GM19324 (cell line): ENCODE measurements around the gene C11orf65.

Experiments
- ATAC-seq: cut with Tn5 transposase; IDR thresholded peaks from one replicate; pipeline ENCODE4 v1.9.1; 2021; ENCODE audit warnings: mild to moderate bottlenecking, moderate library complexity; ENCODE audit not compliant: unreplicated experiment, low FRiP score

The C11orf65 gene, protein sequence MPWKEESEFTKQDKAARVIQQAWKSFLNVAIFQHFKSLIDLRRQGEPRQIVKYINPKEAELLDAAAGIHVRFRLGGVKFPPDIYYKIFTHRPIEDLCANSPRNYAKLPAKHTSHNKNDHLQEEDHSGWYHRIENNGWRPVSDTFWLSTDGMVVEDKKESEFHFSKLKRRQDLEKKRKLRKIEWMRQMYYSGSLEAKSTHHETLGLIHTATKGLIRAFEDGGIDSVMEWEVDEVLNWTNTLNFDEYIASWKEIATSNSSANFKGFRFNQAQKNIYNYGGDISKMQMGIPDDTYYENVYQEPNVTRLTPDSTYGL

DNA sequence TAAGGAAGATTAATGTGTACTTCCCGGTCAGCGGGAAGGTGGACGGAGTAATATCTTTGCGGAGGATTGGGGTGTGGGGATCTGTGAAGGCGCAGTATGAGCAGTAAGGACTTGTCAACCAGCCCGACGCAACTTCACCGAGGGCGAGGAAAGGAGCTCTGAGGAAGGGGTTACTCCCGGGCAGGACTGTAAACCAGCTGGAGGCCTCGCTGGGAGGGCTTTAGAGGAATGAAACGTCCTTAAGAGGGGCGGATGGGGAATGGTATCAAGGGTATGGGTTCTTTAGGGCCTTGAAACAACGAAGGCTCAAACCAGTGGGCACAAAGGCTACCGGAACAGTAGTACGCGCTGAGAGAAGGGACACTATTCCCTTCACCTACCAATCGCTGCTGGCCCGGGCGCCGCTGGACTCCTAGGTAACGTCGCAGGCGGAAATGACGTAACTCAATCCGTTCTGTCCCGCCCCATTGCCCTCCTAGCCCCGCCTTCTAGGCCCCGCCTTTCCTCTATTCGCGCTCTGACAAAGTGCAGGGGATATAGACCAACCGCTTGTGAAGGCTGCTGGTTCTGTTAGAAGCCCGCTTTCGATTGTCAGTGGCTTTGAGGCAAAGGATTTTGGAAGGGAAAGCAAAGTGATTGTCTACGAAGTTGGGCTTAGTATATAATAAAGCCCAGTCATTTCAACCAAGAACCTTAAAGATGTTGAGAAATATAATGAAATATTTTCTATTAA lies at the start of gene C11orf65:
Gene C11orf65 (minus strand): TSS at position 439 of the 733 bp plus-strand sequence. CDS start 5,970 bp downstream, outside the sequence.
- ATAC-seq, result peak; percentile 100

DNA sequence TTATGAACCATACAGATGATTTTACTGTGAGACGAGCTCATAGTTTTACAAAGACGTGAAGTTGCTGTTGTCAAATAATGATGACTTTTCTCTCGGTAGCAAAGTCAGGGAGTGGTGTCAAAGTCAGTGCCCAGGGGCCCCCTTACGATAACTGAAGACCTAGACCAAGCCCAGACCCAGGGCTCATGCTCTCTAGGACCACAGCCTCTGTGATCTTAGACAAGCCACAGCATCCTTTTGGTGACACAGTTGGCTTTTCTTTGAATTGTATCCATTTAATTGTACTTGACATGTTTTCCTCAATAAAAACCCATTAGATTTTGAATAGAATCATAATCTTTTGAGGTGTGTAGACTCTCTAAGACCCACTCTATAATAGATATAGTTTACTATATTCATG lies 48.8 kb upstream of the C11orf65 start:
- ATAC-seq, result no peak

DNA sequence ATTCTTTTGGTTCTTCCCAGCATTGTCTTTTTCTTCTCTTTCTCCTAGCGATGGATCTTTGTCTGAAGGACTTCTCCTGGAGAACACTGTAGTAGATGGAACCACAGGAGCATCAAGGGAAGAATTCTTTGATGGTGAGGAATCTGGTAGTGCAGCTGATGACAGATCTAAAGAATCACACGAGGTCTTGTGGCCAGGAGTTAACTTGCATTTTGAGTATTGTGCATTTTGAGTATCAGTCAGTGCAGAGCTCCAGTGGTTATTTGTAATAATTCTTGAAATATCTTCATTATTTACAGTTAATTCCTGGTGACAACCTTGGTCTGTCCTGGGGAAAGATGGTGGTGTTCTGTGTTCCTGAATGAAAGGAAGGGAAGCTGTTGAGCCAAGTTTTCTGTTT lies 45.4 kb upstream of the C11orf65 start:
- no peak for ATAC-seq

DNA sequence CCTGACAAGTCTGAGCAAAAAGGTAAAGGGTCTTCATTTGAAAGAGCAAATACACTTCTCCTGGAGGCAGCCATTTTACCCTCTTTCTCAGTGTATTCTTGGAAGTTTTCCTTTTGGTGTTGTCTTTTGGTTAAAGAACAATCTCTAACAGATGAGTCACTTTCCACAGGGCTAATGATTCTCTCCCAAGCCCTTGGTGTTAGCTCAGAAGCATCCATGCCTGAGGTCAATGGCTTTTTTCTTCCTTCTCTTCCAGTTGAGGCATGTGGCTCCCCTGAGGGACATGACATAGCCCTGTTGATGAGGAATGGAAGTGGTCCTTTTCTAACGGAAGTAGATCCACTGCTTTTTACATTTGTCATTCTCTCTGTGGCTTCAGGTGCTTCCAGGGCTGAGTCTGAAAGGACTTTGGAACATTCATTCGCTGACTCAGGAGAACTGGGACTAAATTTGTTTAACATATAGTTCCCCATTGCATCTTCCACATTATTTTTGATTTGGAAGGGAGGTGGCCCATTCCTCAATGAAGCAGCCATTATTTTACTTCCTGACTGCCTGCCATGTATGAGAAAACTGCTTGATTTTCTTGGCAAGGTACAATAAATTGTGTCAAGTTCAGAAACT lies 44.6 kb upstream of the C11orf65 start:
- no peak for ATAC-seq

DNA sequence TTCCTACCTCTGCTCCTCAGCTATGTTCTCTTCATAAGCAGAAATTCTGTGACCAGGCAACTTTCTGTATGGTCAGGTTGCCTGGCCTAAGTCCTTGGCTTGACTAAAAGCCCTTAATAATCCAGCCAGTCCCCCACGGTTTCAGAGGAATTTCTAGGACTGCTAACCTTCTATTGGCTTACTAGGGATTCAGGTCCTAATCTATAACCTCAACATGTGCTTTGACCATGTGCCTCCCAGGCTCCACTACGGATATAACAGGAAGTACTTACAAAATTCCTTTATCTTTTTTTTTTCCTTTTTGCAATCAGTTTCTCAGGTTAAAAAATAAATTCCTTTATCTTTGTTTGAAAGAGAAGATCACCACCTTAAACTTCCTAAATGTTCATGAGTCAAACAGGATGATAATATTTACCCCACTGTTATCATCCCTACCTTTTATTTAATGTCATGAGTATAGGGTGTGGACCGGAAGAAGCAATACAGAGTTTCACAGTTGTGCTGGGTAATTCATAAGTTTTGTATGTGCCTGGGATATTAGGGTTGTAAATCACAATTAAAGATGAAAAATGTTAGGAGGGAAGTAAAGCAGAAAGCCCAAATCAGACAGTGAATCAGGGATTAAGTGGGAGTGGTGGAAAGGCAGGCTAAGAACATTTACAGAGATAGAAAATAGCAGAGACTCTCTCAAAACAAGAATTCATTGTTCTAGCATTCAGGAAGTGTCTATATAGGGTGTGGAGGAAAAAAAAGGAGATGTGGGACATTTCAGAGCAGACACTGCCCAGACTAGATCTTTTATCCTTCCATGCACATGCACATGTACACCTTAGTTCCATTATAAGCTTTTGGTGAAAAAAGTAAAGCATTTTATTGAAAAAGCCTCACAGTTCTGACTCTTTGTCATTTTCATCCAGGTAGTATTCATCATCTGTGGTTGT lies 41.6 kb upstream of the C11orf65 start:
- ATAC-seq, result no peak

DNA sequence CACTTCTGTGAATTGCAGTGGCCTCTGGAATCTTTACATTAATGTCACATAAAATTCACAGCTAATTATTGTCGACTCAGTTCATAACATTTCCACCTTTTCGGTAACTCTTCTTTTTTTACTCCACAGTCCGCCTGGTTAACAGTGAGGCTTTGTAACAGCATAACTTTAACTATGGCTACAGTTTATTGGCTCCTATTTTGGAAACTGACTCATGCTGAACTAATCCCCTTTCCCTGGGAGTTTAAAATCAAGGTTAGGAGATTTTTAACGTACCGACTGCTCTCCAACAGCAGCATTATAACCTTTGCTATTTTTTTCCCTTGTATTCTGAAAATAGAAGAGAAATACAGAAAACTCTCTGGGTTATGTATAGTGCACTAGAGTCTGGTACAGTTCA lies 34.1 kb upstream of the C11orf65 start:
- ATAC-seq, result no peak

DNA sequence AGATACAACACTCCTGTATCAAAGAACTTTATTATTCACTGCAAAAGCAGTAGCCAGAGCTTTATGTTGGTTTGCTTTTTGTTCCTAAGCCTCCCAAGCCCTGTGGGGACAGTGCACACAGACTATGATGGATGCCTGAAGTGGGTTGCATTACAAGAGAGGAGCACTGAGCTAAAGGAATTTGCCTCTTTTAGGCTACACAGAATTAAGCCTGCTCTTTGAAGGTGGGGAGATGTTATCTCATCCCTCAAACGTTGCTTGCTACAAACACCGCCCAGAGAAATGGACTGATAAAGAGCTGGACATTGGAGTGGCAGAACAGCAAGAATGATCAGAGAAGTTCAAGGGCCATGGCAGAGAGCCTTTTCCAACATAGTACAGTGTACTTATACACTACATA lies 33.4 kb upstream of the C11orf65 start:
- ATAC-seq, result no peak

DNA sequence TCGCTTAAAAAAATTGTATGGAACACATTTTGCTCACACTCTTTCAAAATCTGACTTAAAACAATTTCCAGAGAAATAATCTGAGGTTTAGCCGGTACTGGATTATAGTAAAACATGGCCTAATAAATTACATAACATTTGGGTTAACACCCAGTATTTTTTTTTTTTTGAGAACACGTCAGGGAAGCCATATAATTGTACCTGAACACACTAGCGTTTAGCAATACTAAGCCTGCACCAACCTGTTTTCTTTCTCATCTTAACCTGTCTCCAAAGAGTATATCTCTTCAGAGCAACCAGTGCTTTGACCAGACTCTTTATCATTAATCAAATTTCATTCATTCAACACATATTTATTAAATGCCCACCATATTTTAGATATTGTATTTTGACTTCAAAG lies 32.8 kb upstream of the C11orf65 start:
- ATAC-seq, result no peak

DNA sequence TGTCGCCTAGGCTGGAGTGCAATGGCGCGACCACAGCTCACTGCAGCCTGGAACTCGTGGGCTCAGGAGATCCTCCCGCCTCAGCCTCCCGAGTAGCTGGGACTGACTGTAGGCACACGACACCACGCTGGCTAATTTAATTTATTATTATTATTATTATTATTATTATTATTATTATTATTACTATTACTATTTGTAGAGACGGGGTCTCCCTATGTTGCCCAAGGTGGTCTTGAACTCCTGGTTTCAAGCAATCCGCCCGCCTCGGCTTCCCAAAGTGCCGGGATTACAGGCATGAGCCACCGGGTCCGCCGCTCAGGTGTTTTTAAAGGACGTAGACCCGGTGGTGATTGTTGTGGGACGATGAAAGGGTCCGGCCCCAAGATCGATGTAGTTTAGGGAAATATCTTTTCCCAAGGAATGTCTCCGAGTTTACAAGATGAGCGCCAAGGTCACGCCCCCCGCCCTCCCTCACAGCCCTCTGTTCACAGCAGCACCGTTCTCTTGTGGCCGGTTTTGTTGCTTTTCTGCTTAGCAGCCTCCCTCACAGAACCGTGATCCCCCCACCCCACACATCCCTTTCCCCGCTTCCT lies 31.6 kb upstream of the C11orf65 start:
- ATAC-seq, result no peak

DNA sequence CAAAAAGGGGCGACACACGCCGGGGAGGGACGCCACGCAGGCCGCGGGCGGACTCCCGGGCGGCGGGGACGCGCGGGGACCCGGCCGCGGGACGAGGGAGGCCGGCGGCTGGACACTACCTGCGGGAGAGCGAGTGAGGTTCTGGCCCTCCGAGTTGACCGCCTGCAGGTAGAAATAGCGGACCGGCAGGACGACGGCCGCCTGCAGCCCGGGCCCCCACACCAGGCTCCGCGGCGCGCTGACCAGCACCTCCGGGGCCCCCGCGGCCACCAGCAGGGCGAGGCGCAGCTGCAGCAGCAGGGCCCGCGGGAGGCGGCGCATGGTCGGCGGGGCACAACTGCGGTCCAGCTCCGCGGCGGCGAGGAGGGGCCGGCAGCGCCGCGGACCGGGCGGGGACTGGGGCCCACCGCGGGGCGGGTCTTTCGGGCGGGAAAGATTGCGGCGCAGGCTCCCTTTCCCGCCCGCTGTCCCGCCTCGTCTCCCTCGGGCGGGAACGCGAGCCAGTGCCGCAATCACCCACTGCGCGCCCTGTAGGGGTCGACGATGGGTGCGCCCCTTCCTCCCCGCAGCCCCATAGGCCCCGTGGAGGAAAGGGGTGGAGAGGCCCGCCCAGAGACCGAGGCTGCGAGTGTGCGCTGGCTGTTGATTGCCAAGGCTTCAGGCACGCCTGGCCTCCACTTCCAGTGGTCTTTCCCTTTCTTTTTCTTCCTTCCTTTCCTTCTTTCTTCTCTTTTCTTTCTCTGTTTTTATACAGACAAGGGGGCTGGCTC lies 30.9 kb upstream of the C11orf65 start, which contains the start of gene POGLUT3:
Gene POGLUT3 (minus strand): TSS at position 339 of the 770 bp plus-strand sequence. CDS start 18 bp downstream, at position 321.
- ATAC-seq, result peak; percentile 64

DNA sequence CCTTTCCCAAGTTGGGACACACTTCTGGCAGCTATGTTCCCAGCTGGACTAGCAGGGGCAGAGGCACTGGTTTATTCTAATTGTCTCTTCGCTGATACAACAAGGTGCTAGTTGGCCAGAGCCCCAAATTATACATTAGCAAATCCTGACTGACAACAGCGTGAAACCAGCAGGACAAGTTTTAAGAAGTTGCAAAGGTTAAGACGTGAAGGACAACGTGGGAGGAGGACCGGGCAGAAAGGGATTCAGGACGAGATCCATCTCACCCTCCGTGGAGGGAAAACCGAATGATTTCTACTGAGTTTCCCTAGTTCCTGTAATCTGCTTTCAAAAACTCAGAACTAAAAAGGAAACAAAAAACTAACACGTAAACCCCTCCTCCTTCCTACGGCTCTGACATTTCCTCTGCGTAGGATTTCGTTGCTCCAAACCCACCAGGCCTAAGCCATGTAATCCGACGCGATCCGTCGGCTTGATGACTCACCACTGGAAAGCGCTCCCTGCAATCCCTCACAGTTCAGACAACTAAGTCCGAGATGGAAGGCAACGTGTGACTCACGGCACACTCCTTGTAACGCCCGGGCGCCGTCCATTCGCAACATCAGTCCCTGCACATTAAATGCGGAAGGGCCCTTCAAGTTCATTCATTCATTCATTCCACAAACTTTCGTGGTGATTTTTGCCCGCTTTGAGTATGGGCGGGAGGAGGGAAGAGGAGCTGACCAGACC lies 30.2 kb upstream of the C11orf65 start:
- ATAC-seq, result peak; percentile 39

DNA sequence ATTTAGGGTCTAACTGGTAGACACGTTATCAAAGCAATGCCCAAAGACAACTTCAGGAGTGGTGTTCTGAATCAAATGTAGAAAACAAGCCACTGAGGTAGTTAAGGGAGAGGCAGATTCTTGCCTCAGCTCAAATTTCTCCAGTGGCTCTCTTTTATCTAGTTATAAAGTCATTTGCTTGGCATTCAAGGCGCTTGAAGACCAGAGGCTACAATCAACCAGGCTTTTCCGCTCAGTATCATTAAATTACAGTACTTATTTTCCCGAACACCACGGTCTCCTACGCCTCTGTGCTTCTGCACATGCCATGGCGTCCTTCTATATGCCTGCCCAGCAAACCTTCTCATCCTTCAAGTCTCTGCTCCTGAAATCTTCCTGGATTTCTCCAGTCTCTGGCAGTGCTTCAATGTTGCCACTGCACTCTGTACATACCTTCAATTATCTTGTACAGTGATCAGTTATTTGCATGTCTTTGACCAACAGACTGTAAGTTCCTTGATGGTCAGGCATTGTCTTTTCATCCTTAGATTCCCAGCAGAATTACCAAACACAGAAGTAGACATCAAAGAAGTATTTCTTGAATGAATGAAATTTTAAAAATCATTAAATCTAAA lies 29.4 kb upstream of the C11orf65 start:
- ATAC-seq, result no peak

DNA sequence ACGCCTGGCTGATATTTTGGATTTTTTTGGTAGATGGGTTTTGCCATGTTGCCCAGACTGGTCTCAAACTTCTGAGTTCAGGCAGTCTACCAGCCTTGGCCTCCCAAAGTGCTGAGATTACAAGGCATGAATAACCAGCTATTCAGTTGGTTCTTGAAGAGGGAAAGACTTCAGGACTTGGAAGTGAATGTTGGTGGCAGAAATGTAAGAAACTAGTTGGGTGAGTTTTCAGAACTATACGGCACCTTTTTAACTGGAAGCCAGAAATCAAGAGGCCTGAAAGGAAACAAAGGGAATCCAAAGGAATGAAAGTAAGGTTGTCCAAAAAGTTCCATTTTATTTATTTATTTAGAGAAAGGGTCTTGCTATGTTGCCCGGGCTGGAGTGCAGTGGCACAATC lies 28.0 kb upstream of the C11orf65 start:
- no peak for ATAC-seq

DNA sequence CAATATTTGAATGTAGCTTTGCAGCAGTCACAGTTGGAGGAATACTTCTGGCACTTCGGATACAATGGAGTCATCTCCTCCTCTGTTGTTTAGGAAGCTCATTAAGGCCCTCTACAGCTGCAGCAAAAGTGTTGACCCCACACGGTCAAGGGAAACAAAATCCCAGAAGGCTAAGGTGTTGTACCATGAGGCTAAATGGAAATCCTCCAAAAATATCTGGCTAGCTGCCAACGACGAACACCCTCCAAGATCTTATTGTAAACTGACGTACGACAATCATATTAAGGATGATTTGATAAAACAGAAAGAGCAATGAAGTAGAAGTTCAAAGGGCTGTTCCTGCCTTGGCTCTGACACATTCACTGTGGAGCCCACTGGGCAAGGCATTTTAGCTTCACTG lies 26.9 kb upstream of the C11orf65 start:
- ATAC-seq, result no peak

DNA sequence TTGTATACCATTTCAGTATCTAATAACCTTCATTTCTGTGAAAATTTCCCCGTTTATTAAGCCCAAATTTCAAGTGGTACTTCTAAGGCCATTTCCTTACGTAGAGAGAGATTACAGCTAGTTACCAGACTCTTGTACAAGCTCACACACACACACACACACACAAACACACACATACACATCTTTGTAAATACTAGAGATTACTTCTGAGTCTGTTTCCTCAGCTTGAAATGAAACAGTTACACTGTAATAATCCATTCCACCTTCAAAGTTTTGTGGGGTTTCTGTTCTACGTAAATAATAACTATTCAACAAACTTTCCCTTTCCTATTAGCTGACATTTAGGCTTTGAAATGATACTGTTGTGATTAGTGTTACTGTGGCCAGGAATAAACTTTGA lies 24.6 kb upstream of the C11orf65 start:
- no peak for ATAC-seq

DNA sequence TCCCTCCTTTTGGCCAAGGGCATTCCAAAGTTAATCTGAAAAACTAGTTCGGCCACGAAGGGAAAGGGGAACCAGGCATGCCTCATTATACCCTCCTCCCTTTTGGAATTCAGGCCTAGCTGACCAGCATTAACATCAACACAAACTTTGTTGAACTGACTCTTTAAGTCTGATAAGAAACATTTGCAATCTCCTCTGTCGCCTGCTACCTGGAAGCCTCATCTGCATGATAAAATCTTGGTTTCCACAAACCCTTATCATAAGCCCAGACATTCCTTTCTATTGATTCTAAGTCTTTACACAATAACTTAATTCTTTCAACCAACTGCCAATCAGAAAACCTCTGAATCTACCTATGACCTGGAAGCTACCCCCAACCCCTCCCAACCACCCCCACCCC lies 19.5 kb upstream of the C11orf65 start:
- ATAC-seq, result no peak

DNA sequence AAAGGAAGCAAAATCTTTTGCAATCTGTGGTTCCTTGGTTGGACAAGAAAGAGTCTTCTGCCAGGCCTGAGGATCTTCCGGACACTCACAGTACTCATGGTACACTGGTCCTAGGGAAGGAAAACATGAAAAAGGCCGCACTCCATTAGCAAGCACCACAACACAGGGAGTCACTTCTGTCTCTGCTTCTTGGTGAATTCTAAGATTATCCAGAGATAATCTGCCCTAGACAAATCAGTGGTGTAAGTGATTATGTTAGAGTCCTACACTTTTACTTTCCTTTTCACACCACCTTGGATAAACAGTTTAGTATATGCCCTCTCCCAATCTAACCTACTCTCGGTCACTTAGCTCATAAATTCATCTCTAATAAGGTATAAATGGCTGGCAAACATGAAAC lies 19.0 kb upstream of the C11orf65 start:
- no peak for ATAC-seq

DNA sequence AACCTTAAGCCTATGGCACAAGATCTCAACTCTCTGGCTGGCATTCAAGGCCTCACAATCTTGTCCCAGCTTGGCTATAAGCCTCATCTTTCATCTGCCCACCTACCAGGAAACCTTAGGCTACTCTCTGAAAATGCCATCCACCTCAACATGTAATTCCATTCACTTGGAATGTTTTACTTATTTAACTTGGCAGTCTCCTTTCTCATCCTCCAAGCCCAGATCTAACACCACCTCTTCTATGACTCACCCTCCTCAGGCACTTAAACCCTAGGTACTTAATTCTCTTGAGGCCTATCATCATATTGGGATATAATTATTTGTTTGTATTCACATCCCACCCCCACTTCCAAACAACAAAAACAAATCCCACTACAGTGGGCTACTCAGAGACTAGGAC lies 15.8 kb upstream of the C11orf65 start:
- no peak for ATAC-seq
